ENCODE data around the gene AKT1.

AKT1 gene

DNA sequence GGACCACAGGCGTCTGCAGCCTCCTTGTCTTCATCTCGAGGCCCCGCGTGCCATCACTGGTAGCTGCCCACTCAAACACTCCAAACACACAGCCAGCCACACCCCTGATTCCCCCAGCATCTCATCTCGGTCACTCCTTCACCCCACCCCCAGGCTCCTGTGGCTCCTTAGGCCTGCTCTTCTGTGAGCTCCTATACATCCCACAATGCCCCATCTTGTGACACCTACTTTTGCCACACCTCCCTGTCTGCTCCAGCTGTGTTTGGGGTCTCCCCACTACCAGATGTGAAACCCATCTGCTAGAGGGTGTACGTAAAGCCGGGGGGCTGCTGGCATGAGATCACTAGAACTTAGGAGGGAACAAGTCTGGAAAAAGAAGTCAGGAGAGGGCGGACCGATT is 4.1 kb downstream of the AKT1 start:
- Histone ChIP-seq H3K4me1 (ENCODE audit: low read depth, poor library complexity, severe bottlenecking) (peaks cover 6% of the 10 kb centered on the region), H2AFZ (ENCODE audit: low read depth) (no peak overlapping the region), H3K79me2 (ENCODE audit: insufficient read depth, low read depth) (peaks cover 6% of the 10 kb centered on the region; the same call in 1 of the 2 replicates), H3K27ac (no peak overlapping the region), H3K4me2 (no peak overlapping the region), H3K36me3 (ENCODE audit: insufficient read depth) (no peaks in the 10 kb centered on the region), H3K4me3 (IDR thresholded peaks at IDR 0.05; ENCODE audit: insufficient read depth, low read depth, low read length) (no peak overlapping the region), H3K27me3 (ENCODE audit: insufficient read depth, low read depth) (no peaks in the 10 kb centered on the region), H3K9ac (no peak overlapping the region), H4K20me1 (ENCODE audit: insufficient read depth) (no peaks in the 10 kb centered on the region)
- TF ChIP-seq, protein P1, sequence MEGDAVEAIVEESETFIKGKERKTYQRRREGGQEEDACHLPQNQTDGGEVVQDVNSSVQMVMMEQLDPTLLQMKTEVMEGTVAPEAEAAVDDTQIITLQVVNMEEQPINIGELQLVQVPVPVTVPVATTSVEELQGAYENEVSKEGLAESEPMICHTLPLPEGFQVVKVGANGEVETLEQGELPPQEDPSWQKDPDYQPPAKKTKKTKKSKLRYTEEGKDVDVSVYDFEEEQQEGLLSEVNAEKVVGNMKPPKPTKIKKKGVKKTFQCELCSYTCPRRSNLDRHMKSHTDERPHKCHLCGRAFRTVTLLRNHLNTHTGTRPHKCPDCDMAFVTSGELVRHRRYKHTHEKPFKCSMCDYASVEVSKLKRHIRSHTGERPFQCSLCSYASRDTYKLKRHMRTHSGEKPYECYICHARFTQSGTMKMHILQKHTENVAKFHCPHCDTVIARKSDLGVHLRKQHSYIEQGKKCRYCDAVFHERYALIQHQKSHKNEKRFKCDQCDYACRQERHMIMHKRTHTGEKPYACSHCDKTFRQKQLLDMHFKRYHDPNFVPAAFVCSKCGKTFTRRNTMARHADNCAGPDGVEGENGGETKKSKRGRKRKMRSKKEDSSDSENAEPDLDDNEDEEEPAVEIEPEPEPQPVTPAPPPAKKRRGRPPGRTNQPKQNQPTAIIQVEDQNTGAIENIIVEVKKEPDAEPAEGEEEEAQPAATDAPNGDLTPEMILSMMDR (conservative IDR thresholded peaks at IDR 0.05; ENCODE audit: low read depth, low read length): no peak

DNA sequence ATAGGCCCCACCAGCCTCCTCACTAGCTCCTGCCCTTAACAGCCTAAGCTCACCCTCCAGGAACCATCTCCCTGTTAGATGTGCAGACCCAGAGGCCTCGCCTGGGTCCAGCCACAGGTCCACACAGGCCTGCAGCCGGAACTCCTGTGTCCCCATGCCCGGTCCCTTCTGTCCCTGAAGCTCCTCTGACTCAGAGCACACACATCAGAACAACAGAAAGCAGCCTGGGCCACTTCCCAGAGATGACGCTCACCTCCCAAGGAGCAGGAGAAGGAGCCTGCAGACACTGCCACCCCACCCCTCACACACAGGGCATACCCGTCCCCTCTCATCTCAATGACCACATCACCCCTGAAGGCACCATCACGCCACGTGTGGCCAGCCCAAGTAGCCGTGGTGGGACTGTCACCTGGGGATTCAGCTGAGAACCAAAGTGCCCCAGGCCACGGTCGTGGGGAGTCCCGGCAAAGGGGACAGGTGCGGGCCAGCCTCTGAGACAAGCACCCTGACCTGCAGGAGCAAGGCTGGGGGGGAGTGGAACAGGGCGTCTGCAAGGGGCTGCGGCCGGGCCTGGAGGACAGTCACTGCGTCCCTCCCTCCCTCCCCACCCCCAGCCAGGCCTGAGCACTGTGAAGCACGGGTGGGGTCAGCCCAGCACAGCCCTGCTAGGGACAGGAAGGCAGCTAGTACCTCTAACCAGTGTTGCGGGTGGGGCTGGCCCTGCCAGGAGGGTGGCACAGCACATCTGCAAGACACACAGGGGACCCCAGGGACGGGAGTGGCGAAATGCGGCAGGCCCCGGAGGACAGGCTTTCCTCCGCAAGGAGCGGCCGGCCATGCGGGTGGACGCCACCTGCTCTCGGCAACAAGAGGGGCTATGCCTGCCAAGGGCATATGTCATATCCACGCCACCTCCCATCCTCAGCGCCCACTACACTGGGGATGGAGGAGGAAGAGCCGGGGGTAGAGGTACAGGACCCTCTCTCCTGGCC is 5.5 kb downstream of the AKT1 start:
- H3K79me2 ChIP-seq (ENCODE audit: insufficient read depth, low read depth): peaks cover 6% of the 10 kb centered on the region; the same call in 1 of the 2 replicates
- H3K4me3 ChIP-seq (IDR thresholded peaks at IDR 0.05; ENCODE audit: insufficient read depth, low read depth, low read length): no peak overlapping the region
- no peak overlapping the region for H3K4me2 ChIP-seq
- no peaks in the 10 kb centered on the region for H3K27me3 ChIP-seq (ENCODE audit: insufficient read depth, low read depth)
- no peaks in the 10 kb centered on the region for H4K20me1 ChIP-seq (ENCODE audit: insufficient read depth)
- no peaks in the 10 kb centered on the region for H3K36me3 ChIP-seq (ENCODE audit: insufficient read depth)
- H3K27ac ChIP-seq: no peak overlapping the region
- H2AFZ ChIP-seq (ENCODE audit: low read depth): no peak overlapping the region
- TF ChIP-seq, protein P1 (conservative IDR thresholded peaks at IDR 0.05; ENCODE audit: low read depth, low read length): no peak
- no peaks in the 10 kb centered on the region for H3K4me1 ChIP-seq (ENCODE audit: low read depth, poor library complexity, severe bottlenecking)
- H3K9ac ChIP-seq: no peak overlapping the region

DNA sequence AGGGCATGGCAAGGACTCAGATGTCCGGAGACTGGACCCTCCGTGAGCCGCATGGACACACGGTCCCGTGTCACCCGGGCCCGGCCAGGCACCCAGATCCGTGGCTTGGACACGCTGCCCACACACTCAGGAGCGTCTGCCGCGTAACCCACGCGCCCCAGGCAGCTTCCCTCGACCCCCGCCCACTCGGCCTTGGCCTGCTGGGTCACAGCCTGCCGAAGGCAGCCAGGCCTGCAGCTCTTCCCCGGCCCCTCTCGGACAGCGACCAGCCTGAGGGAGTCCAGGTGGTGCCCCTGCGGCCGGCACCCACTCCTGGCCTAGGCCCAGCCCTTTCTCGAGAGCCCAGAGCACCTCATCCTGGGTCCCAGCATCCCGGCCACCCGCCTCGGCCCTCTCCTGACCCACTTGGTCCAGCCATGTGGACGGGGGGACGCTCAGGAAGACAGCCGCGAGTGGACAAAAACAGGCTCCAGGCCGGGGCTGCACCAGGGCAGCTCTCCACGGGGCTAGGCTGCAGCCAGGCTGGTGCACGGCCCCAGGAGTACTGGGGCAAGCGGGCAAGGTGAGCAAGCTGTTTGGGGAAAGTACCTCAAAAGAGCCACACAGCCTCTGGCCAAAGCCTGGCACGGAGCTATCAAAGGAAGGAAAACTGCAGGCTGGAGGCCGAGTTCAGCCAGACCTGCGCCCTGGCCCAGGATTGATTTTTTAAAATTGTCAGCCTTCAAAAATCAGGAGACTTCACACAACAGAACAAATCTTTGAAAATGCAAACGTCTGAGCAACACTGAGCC is 6.5 kb downstream of the AKT1 start:
- H3K4me3 ChIP-seq (IDR thresholded peaks at IDR 0.05; ENCODE audit: insufficient read depth, low read depth, low read length): no peak overlapping the region
- H3K27ac ChIP-seq: no peak overlapping the region
- H3K4me1 ChIP-seq (ENCODE audit: low read depth, poor library complexity, severe bottlenecking): no peaks in the 10 kb centered on the region
- H3K79me2 ChIP-seq (ENCODE audit: insufficient read depth, low read depth): no peaks in the 10 kb centered on the region; the same call in 1 of the 2 replicates
- H2AFZ ChIP-seq (ENCODE audit: low read depth): no peak overlapping the region
- H3K27me3 ChIP-seq (ENCODE audit: insufficient read depth, low read depth): no peaks in the 10 kb centered on the region
- H3K9ac ChIP-seq: no peak overlapping the region
- no peak overlapping the region for H3K4me2 ChIP-seq
- TF ChIP-seq, protein P1 (conservative IDR thresholded peaks at IDR 0.05; ENCODE audit: low read depth, low read length): no peak
- H4K20me1 ChIP-seq (ENCODE audit: insufficient read depth): no peaks in the 10 kb centered on the region
- no peaks in the 10 kb centered on the region for H3K36me3 ChIP-seq (ENCODE audit: insufficient read depth)

DNA sequence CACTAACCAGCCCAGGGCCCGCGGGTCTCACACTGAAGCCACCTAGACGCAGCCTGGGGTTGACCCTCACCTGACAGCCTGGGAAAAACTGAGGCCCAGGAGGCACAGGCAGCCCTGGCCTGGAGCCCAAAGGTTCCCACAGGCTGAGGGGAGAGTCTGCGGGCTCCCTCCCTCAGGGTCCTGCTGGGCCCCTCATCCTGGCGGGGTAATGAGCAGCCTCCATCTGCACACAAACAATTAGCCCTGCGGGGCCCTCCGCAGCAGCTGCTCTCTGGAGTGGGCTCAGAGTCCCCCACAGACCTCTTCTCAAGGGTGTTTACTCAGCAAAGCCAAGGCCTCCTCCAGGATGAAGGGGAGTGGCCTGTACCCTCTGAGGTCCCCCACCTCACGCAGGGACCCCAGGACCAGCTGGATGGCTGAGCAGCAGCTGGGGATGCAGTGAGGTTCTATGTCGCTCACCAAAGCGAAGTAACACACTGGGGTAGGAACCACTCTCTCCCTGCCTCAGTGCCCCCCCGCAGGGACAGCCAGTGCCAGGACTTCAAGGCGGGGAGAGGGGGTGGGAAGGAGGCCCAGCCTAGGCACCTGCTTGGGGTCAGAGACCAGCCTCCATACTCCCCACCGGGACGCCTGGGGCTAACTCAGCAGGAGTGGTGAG is 7.3 kb downstream of the AKT1 start:
- no peak overlapping the region for H2AFZ ChIP-seq (ENCODE audit: low read depth)
- H3K36me3 ChIP-seq (ENCODE audit: insufficient read depth): no peaks in the 10 kb centered on the region
- no peak overlapping the region for H3K4me2 ChIP-seq
- H3K9ac ChIP-seq: no peak overlapping the region
- TF ChIP-seq, protein P1 (conservative IDR thresholded peaks at IDR 0.05; ENCODE audit: low read depth, low read length): no peak
- no peaks in the 10 kb centered on the region for H3K27me3 ChIP-seq (ENCODE audit: insufficient read depth, low read depth)
- no peaks in the 10 kb centered on the region; the same call in 1 of the 2 replicates for H3K79me2 ChIP-seq (ENCODE audit: insufficient read depth, low read depth)
- H4K20me1 ChIP-seq (ENCODE audit: insufficient read depth): no peaks in the 10 kb centered on the region
- H3K4me3 ChIP-seq (IDR thresholded peaks at IDR 0.05; ENCODE audit: insufficient read depth, low read depth, low read length): no peak overlapping the region
- no peak overlapping the region for H3K27ac ChIP-seq
- no peaks in the 10 kb centered on the region for H3K4me1 ChIP-seq (ENCODE audit: low read depth, poor library complexity, severe bottlenecking)

Data from KMS-11 (cell line).